ENCODE results near the gene CBX7.

CBX7 gene

DNA sequence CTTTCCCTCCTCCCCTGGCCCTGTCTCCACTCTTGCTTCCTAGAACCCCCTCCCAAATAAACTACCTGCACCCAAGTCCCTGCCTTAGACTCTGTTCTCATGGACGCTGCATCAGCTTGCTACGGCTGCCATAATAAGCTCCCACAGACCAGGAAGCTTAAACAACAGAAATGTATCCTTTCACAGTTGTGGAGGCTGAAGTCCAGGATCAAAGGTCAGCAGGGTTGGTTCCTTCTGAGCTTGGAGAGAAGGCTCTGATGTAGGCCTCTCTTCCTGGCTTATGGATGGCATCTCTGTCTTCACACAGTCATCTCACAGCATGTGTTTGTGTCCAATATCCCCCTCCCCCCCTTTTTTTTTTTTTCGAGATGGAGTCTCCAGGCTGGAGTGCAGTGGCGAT is 23.4 kb downstream of the CBX7 start:
- in situ Hi-C loops (cut with HindIII; ENCODE audit: low sequenced_read_pairs), result no loop called here

DNA sequence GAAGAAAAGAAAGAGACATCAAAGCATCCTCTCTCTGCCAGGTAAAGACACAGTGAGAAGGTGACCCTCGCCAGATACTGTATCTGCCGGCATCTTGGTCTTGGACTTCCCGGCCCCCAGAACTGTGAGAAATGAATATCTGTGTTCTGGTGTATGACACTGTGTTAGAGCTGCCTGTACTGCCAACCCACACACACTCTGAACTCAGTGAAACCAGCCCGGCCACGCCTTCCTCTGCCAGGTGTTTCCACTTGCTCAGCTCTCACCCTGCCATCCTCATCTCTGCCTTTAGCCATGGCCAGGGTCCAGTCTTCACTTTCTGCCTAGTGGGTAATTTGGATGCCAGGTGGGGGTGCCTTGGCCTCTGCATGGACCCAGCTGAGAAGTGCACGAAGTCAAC is 24.0 kb downstream of the CBX7 start:
- in situ Hi-C loops (cut with HindIII; ENCODE audit: low sequenced_read_pairs), result no loop called here

DNA sequence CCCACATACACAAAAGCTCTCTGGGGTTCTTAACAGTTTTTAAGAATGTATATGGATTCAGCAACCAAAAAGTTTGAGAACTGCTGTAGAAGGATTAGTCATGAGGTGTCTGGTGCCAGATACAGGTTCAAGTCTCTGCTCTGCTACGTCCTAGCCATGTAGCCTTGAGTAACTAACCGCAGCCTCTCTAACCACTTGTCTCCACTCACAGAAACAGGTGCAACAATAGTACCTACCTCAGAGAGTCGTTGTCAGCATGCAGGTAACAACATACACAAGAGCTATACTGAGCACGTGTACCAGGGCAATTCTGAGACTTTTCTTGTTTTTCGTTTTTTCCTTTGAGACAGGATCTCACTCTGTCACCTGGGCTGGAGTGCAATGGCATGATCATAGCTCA is 26.9 kb downstream of the CBX7 start:
- in situ Hi-C loops (cut with HindIII; ENCODE audit: low sequenced_read_pairs), result no loop called here

DNA sequence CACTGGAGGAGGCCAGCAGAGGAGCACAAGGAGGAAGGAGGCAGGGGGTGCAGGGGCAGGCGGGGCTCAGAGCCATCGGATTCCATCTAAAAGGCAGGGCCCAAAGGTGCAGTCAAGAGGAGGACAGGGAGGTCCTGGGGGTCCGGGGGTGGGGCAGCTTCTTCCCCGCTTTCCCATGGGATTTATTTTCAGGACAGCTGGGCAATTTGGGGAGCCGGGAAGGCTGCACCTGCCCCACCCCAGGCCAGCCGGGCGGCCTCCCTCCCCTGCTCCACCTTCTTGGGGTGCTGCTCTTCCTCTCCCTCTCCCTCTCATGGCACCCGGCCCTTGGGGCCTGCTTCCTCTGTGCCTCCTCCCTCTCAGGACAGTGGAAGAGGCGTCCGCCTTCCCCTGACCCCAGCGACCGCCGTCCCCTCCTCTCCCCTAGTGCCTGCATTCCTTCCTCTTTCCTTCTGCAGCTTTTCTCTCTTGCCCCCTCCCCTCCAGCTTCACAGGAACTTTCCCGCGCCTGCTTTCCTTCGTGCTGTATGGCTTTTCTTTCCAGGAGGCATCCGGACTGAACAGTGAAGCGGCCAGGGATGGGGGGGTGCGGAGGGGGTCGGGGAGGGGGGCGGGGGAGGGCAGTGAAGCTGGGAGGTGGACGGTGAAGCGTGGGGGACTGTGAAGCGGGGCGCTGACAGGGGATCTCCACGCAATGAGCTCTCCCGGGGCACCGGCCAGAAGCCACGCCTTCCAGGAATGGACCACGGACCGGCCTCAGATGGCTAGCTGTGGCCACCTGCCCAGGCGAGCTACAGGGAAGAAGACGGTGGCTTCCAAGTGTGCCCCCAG is 28.5 kb downstream of the CBX7 start:
- in situ Hi-C loops (cut with HindIII; ENCODE audit: low sequenced_read_pairs), result no loop called here

DNA sequence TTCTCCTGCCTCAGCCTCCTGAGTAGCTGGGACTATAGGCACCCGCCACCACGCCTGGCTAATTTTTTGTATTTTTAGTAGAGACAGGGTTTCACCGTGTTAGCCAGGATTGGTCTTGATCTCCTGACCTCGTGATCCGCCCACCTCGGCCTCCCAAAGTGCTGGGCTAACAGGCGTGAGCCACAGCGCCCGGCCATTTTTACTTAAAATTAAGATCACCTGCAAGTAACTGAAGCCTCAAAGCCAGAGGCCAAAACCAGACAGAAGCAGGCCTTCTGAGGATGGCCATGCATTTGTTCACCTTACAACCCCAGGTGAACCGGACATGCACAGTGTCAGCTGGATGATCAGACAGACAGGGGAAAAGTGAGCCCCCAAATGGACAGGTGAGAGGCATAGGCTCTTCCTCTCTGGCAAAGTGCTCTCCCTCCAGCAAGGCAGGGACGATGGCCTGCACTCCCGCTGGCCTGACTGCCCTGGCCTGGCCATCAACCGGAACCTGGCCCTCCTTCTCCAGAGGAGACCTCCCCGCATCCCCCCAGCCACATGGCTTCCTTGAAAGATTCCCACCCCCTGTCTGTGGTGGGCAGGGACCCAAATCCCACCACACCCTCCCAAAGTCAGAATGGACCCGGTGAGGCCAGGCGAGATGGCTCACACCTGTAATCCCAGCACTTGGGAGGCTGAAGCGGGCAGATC is 29.6 kb downstream of the CBX7 start:
- in situ Hi-C loops (cut with HindIII; ENCODE audit: low sequenced_read_pairs), result no loop called here

DNA sequence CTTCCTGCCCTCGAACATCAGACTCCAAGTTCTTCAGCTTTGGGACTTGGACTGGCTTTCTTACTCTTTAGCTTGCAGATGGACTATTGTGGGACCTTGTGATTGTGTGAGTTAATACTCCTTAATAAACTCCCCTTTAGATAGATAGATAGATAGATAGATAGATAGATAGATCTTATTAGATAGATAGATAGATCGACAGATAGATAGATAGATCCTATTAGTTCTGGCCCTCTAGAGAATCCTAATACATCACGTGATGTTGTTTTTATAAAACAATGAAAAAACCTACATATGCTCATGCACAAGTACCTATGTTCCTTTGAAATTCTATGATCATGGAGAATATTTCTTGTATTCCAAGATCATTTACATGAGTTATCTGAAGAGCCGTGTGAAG is 31.5 kb downstream of the CBX7 start:
- in situ Hi-C loops (cut with HindIII; ENCODE audit: low sequenced_read_pairs), result no loop called here

DNA sequence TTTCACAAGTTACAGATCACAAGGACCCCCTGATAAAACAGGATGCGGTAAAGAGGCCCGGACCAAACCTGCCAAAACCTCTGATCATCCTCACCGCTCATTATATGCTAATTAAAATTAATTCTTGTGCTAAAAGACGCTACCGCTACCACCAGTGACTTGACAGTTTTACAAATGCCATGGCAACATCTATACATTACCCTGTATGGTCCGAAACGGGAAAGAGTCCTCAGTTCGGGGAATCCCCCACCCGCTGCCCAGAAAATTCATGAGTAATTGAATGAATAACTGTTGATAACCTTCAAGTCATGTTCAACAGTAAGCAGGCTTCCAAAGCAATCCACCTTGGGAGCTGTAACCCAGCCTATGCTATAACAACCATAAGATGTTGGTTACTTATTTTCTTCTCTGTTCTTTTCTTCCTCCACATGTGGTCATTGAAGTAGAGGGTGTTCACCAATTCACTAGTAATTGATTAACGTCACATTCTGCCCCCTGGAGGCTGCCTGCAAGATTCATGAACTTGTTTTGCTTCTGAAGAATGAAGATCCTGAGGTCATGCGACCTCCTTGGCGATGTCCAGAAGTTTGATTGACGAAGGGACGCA is 34.8 kb downstream of the CBX7 start:
- in situ Hi-C loops (cut with HindIII; ENCODE audit: low sequenced_read_pairs), result no loop called here

DNA sequence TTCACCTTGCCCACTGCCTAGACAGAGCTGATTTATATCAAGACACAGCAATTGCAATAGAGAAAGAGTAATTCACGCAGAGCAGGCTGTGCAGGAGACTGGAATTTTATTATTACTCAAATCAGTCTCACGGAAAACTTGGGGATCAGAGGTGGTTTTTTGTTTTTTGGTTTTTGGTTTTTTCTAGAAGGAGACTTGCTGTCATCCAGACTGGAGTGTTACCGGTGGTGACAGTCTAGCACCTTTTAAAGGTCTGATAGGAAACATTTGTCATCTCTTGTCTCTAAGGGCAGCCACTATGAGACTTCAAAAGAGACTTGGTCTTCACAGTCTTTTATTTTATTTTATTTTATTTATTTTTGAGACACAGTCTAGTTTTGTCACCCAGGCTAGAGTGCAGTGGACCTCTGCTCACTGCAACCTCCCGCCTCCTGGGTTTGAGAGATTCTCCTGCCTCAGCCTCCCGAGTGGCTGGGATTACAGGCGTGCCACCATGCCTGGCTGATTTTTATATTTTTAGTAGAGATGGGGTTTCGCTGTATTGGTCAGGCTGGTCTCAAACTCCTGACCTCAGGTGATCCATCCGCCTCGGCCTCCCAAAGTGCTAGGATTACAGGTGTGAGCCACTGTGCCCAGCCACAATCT is 36.4 kb downstream of the CBX7 start:
- in situ Hi-C loops (cut with HindIII; ENCODE audit: low sequenced_read_pairs), result no loop called here

DNA sequence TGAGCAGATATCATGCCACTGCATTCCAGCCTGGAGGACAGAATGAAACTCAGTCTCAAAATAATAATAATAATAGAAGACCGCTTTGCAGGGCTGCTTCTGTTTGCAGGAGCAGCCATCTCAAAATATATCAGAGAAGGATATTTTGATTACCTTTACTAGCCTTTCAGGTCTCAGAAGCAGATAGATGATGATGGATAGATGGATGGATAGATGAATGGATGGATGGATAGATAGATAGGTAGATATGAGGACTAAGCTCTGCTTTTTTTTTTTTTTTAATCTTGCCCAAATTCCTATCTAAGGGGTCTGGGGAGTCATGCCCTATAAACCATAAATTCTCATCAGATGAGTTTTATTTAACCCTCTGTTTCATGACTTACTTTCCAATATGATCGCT is 36.9 kb downstream of the CBX7 start:
- in situ Hi-C loops (cut with HindIII; ENCODE audit: low sequenced_read_pairs), result no loop called here

DNA sequence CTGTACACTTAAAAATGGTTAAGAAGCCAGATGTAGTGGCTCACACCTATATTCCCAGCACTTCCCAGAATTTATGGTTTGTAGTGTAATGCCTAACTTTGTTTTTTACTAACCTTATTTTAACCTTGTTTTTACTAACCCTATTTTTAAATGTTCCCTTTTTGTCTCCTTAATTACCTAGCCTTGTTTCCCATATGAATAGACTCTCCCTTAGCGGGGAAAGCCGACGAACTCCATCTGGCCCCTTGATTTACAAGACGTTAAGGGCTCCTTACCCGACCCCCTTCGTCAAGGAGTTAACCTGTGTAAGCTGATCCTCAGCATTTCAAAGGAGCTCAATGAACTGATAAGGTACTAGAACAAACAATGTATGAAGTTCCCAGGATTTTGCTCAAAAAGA is 38.4 kb downstream of the CBX7 start:
- in situ Hi-C loops (cut with HindIII; ENCODE audit: low sequenced_read_pairs), result no loop called here

DNA sequence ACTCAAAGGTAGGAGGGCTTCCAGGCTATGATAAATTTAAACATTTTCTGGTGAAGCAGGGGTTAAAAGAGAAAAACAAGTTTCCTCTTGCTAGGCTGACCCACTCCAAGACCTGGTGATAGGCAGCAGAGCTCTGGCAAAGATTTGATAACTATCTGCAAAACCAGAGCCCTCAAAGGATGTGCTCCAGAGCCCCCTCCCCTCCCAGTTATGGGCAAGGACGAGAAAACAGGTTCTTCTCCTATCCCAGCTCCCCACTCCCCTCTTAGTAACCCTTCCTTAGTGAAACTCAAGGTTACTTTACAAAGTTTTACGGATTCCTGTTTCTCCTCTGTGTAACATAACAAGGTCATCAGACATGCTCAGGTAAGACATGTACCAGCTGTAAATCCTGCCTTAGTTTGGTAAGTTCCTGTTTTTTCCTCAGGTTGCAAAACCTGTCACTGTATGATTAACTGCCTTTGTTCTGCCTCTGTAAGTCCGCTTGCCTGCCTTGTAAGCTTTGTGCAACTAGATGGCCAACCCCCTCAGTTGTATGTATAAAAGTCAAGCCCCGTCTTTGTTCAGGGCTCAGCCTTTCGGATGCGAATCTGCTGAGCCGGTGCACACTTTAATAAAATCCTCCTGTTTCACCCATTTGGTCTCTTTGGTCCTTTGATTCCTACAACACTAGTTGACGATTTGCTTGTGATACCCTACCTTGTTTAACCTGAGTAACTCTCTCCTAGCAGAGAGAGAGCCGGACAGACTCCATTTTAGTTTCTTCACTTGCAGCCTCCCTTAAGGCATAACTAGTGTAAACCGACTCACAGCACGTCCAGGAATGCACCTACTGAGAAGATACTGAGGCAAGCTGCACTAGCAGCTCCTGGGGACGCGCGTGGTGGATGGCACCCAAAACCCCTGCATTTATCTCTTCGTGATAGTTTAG is 41.6 kb downstream of the CBX7 start:
- in situ Hi-C loops (cut with HindIII; ENCODE audit: low sequenced_read_pairs), result no loop called here

DNA sequence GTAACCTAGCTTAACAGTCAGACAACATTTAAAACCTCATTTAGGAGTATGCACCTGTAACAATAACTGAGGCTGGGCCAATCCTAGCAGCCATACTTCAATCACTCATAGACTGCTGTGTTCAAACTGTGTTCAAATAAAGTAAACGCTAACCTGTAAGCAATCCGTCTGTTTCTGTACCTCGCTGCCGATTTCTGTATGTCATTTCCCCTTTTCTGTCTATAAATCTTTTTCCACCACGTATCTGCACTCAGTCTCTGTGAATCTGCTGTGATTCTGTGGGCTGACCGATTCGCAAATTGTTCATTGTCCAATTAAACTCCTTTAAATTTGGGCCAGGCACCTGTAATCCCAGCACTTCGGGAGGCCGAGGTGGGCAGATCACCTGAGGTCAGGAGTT is 43.1 kb downstream of the CBX7 start:
- in situ Hi-C loops (cut with HindIII; ENCODE audit: low sequenced_read_pairs), result no loop called here

DNA sequence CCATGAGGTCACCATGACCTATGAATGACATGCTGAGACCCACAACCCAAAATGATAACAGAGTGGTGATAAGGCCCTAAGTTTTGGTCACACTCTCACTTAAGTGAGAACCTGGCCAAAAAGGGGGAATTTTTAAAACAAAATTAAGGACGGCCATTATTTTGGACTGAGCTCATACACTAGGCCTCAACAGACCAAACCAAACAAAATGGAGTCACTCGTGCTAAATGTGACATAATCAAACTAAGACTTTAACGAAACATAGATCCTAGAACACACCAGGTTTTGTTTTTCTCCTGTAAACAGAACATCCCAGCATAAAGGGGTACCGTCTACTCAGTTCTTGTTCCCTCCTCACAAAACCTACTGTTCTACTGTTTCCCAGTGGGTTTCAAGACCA is 44.0 kb downstream of the CBX7 start:
- in situ Hi-C loops (cut with HindIII; ENCODE audit: low sequenced_read_pairs), result no loop called here

DNA sequence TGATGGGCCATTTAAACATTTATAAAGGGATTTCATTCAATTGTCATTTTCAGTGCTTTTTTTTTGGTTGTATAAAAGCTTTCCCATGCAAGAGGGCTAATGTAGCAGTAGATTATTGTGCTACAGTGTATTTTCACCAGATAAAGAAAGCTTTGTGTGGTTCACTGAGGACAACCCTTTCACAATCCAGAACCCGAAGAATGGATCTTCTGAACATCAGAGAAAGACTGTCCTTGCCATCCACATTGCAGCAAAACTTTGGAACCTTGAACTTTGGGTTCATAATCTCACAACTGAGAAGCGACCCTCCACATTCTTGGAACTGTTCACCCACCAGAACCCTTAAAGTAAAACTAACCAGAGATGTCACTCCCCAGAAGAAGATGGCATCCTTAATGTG is 46.2 kb downstream of the CBX7 start:
- in situ Hi-C loops (cut with HindIII; ENCODE audit: low sequenced_read_pairs), result no loop called here

DNA sequence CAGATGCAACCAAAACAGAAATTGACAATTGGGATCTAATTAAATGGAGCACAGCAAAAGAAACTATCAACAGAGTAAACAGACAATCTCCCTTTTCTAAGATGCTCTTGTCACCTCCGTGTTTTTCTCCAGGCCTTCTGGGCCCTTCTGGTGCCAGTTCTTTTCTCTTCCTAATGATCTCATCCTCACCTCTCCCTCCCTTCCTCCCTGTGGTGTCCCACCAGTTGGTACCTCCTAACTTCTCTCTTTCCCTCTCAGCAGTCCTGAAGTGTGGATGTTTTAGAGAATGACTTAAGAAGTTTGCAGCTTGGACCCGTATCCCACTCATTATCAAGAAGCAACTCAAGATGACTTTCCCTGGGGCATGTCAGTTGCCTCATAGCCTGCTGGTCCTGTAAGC is 49.0 kb downstream of the CBX7 start:
- in situ Hi-C loops (cut with HindIII; ENCODE audit: low sequenced_read_pairs), result no loop called here

DNA sequence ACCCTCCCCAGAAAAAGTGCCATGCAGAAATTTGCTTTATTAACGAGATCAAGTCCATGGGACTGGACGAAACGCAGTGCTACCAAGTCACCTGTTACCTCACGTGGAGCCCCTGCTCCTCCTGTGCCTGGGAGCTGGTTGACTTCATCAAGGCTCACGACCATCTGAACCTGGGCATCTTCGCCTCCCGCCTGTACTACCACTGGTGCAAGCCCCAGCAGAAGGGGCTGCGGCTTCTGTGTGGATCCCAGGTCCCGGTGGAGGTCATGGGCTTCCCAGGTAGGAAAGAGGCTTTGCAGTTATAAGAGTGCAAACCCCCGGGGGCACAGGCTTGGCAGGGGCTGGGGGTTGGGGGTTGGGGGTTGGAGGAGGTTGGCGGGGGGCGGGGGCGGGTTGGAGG is 51.3 kb downstream of the CBX7 start:
- in situ Hi-C loops (cut with HindIII; ENCODE audit: low sequenced_read_pairs), result no loop called here

DNA sequence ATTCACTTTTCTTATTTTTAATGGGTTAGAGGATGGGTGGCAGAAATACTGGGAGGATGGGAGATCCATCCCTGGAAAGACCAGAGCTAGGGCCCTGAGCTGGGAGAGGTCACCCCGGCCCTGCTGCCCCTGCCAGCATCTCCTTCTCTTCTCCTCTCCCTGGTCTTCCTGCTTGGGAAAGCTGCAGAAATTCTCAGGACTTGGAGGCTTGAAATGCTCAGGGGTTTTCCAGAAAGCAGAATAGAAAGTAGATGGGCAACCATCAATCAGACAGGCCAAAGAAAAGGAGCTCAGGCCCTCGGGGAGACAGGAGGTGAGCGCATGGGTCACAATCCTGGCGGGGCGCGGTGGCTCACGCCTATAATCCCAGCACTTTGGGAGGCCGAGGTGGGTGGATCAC is 53.9 kb downstream of the CBX7 start:
- in situ Hi-C loops (cut with HindIII; ENCODE audit: low sequenced_read_pairs), result no loop called here

DNA sequence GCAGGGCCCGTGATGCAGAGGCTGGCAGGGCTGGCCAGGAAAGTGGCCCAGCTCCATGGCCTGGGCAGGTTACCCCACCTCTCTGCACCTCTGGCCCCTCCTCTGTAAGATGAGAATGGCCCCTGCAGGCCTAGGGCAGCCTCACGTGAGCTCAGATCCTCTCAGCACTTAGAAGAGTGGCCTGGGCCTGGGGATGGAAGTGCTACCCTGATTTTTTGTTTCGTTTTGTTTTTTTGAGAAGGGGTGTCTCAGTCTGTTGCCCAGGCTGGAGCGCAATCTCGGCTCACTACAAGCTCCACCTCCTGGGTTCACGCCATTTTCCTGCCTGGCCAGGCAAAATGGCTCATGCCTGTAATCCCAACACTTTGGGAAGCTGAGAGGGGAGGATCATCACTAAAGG is 54.5 kb downstream of the CBX7 start:
- in situ Hi-C loops (cut with HindIII; ENCODE audit: low sequenced_read_pairs), result no loop called here

DNA sequence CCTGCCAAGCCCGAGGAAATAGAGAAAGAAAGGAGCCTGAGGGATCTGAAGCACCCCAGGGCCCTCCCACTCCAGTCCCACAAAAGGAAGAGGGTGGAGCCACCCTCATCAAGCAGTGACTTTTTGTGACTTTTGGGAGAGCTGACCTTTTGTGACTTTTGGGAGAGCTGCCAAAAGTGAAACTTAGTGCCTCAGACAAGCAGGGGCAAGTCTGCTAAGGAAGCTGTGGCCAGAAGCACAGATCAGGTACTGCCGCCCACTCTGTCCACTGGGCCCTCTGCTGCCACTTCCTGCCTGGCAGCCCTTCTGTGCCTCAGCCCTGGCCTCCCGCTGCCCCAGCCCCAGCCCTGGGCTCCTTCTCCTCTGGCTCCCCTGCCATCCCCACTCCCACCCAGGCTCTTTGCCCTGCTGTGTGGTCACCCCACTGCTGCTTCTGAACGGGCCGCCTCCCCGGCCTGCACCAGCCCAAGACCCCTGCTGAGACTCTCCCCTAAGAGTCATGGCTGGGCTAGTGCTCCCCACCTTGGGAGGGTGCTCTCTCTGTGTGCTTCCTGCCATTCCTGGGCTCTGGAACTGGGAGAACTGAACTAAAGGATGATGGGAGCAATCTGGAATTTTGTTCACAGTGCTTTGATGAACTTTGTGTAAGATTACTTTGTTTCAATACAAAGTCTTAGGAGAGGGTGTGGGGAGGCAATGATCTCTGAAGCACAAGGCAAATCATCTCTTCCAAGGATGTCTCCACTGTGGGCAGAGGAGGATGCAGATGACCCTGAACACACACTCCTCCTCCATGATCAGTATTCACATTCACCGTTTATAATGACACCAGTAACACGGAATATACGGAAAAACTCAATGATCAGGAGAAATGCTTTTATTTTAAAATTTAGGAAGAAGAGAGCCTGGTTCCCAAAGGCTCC is 55.1 kb downstream of the CBX7 start, which contains the start of gene APOBEC3H:
APOBEC3H (plus strand) TSS at position 147 of the 923 bp plus-strand sequence. CDS start 3,035 bp downstream, outside the sequence.
- in situ Hi-C loops (cut with HindIII; ENCODE audit: low sequenced_read_pairs), result no loop called here

All from DLD1 (cell line).